Gastrocnemius medialis (tissue), 4 donors: ENCODE measurements around the gene C1QTNF1.

Experiments used
- POLR2A ChIP-seq, 2 donors: fragments of 450-650 bp; IDR thresholded peaks; one replicate each; pipeline ENCODE4 v1.6.1; 2017; ENCODE audit warnings: antibody characterized with exemption in 2 of 2, mild to moderate bottlenecking in 2 of 2, moderate library complexity in 2 of 2
- TF ChIP-seq, protein P1 (sequence below), 5 experiments: fragments of 450-650 bp in 3 of 5; fragments of 200-600 bp in 2 of 5; sonication (generic) in 2 of 5; IDR thresholded peaks in 4 of 5; conservative IDR thresholded peaks in 1 of 5; 1 replicate in 4 of 5; 2 replicates in 1 of 5; pipeline ENCODE4 v1.5.1; 2016 to 2019; ENCODE audit warnings: antibody characterized with exemption in 5 of 5, mild to moderate bottlenecking in 3 of 5, moderate library complexity in 3 of 5

DNA sequence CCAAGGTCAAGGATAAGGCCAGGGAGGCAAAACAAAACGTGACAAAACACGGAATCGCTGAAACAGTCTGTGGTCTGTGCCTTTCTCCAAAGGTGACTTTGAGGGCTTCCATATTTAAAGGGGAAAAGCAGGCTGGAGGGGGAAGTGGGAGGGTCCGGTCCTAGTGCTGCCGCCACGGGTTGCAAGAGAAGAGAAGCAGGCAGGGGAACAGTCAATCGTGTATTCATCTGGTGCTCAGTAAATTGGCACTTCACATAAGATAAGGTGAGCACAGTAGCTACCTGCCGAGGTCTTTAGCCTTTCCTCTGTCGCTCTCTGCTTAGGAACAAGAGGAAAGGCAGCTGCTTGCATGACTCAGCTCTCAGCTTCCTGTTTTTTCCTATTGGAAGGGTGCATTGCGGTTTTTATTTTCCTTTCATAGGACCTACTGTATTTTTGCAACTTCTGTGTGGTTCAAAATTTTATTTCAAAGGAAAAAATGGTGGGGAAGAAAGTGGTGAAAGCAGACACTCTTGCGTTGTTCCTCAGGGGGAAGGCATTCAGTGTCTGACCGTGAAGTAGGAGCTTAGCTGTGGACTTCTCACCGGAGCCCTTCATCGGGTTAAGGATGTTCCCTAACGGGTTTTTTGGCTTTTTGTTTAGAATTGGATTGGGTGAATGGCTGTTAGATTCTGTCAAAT, 37.2 kb upstream of the C1QTNF1 start:
- TF ChIP-seq, protein P1, sequence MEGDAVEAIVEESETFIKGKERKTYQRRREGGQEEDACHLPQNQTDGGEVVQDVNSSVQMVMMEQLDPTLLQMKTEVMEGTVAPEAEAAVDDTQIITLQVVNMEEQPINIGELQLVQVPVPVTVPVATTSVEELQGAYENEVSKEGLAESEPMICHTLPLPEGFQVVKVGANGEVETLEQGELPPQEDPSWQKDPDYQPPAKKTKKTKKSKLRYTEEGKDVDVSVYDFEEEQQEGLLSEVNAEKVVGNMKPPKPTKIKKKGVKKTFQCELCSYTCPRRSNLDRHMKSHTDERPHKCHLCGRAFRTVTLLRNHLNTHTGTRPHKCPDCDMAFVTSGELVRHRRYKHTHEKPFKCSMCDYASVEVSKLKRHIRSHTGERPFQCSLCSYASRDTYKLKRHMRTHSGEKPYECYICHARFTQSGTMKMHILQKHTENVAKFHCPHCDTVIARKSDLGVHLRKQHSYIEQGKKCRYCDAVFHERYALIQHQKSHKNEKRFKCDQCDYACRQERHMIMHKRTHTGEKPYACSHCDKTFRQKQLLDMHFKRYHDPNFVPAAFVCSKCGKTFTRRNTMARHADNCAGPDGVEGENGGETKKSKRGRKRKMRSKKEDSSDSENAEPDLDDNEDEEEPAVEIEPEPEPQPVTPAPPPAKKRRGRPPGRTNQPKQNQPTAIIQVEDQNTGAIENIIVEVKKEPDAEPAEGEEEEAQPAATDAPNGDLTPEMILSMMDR (IDR thresholded peaks at IDR 0.05 in 4 of 5, conservative IDR thresholded peaks at IDR 0.05 in 1 of 5), result no peak
- TF ChIP-seq POLR2A (IDR thresholded peaks at IDR 0.05), result no peak
